Measurements from ENCODE around the gene ADD1.

Gene ADD1

GRCh38 chr4:2843263-2843940 lies at the start of gene ADD1:
TSS of gene ADD1 (plus strand) at chr4:2843844. CDS start at chr4:2875916, 32,072 bp downstream.
- peak; percentile 86 for DNase-seq

- peak; percentile 76 for DNase-seq
Observed at GRCh38 chr4:2794486-2795299, 49.0 kb upstream of the ADD1 start.

- DNase-seq = no peak
Observed at GRCh38 chr4:2795300-2795892, 48.2 kb upstream of the ADD1 start.

GRCh38 chr4:2795893-2796848 lies 47.5 kb upstream of the ADD1 start:
- DNase-seq = no peak

GRCh38 chr4:2796849-2797544 lies 46.6 kb upstream of the ADD1 start:
- DNase-seq = no peak

- DNase-seq = no peak
Observed at GRCh38 chr4:2797545-2798305, 45.9 kb upstream of the ADD1 start.

GRCh38 chr4:2798399-2799223 lies 45.0 kb upstream of the ADD1 start:
- peak; percentile 90 for DNase-seq

- DNase-seq = peak; percentile 65
Observed at GRCh38 chr4:2799224-2799911, 44.3 kb upstream of the ADD1 start.

- peak; percentile 49 for DNase-seq
Observed at GRCh38 chr4:2799971-2800690, 43.5 kb upstream of the ADD1 start.

- peak; percentile 98 for DNase-seq
Observed at GRCh38 chr4:2800691-2801596, 42.7 kb upstream of the ADD1 start.

- no peak for DNase-seq
Observed at GRCh38 chr4:2802618-2803531, 40.8 kb upstream of the ADD1 start.

- peak; percentile 99 for DNase-seq
Observed at GRCh38 chr4:2803624-2804448, 39.8 kb upstream of the ADD1 start.

GRCh38 chr4:2804449-2804972 lies 39.1 kb upstream of the ADD1 start:
- DNase-seq = no peak

GRCh38 chr4:2804973-2805501 lies 38.6 kb upstream of the ADD1 start:
- DNase-seq = no peak

GRCh38 chr4:2805712-2806389 lies 37.8 kb upstream of the ADD1 start:
- DNase-seq = no peak
